Fibroblast of villous mesenchyme (primary cell): Measurements from ENCODE around the gene PRRC2B. TPM values are rescaled to one million over a fixed set of nuclear protein-coding genes. Genes with fewer than 3 reads are reported as not detected.

Experiments used
- DNase-seq: peaks from one replicate; pipeline ENCODE4 v3.0.0-alpha.2; 2010; ENCODE audit warnings: low read depth
- H3K4me3 ChIP-seq: 2 replicates; pipeline ENCODE4 v1.5.1; 2011; ENCODE audit warnings: low read depth, mild to moderate bottlenecking, low read length
- CTCF ChIP-seq: IDR thresholded peaks from 2 replicates; pipeline ENCODE4 v1.5.1; 2012; ENCODE audit warnings: low read depth, mild to moderate bottlenecking, low read length; ENCODE audit not compliant: insufficient read depth
- total RNA-seq: library from RNA; depleted of rRNA; stranded (reverse); fragments of >200 nt; gene quantifications from 2 replicates; pipeline ENCODE4 v1.2.3, GENCODE V29; 2012

The PRRC2B gene
- total RNA-seq, 1 donor, result 92.8 TPM

GRCh38 chr9:131491001-131491710, 97.3 kb downstream of the PRRC2B start:
- no peak overlapping the region for H3K4me3 ChIP-seq
- DNase-seq, result no peak
- no peak for TF ChIP-seq CTCF

- TF ChIP-seq CTCF, result no peak
- DNase-seq, result no peak
- no peak overlapping the region for H3K4me3 ChIP-seq
Observed at GRCh38 chr9:131492070-131492469, 98.2 kb downstream of the PRRC2B start.

DNA sequence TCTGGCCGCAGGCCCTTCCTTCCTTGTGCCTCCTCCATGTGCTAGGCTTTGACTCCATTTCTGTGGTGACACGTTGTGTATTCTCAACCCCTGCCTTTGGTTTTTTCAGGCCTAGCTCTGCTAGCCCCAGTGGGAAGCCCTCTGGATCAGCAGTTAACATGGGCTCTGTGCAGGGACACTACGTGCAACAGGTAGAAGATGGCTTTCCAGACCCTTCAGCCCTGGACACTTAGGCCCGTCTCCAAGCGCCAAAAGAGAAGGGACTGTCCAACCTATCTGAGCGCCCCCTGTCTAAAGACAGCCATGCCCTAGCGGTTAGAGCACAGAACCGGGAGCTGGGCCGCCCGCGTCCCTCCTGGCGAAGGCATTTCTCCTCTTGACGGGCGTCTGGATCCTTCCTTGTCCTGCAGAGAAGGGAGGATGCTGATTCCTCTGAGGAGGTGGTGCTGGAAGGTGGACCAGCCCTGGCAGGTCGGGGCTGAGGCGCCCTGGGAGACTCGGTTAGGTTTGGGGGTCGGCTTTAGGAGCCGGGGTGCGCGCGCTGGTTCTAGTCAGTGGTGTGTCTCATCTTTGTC, 100.5 kb downstream of the PRRC2B start:
- DNase-seq, result no peak
- no peak for TF ChIP-seq CTCF

GRCh38 chr9:131495785-131496184, 101.9 kb downstream of the PRRC2B start:
- no peak overlapping the region for H3K4me3 ChIP-seq
- DNase-seq, result no peak
- TF ChIP-seq CTCF, result no peak

More for the DNA sequence above, 100.5 kb downstream of the PRRC2B start:
- no peak overlapping the region for H3K4me3 ChIP-seq

GRCh38 chr9:131496844-131497405, 103.0 kb downstream of the PRRC2B start:
- DNase-seq, result no peak
- no peak overlapping the region for H3K4me3 ChIP-seq
- no peak for TF ChIP-seq CTCF

DNA sequence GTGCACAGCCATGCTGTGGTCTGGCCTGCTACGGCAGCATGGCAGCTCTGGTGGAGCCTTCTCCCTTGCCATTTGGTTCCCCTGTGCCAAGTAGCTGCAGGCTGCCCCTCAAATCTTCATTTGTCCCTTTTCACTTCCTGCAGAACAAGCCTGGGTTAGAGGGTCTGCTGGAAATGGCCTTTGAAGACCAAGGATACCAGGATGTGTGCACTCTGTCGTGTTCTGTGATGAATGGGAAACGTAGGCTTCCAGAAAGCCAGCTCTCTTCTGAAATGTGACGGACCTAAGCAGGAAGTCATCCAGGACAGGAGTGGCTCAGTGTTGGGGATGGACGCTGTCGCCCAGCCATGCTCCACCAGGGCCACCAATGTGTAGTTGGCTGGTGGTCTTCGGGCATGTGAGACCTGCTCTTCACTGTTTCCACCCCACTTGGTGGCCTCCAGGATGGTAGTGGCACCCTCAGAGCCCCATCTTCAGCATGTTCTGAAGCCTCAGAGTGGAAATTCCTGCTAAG, 105.4 kb downstream of the PRRC2B start:
- no peak overlapping the region for H3K4me3 ChIP-seq
- no peak for TF ChIP-seq CTCF

More for the DNA sequence above, 105.4 kb downstream of the PRRC2B start:
- DNase-seq, result no peak
